HL-60/S4 treated with retinoic acid at 250 ng/mL for 4 days and 3 days (cell line): ENCODE results near the gene STRA6.

Source experiments
- in situ Hi-C: fragments of 300-500 bp; cut with MboI; formaldehyde crosslinking; loops from 2 replicates; pipeline ENCODE4 v1.7.0; 2022; ENCODE audit warnings: low sequenced_read_pairs

The STRA6 gene

DNA sequence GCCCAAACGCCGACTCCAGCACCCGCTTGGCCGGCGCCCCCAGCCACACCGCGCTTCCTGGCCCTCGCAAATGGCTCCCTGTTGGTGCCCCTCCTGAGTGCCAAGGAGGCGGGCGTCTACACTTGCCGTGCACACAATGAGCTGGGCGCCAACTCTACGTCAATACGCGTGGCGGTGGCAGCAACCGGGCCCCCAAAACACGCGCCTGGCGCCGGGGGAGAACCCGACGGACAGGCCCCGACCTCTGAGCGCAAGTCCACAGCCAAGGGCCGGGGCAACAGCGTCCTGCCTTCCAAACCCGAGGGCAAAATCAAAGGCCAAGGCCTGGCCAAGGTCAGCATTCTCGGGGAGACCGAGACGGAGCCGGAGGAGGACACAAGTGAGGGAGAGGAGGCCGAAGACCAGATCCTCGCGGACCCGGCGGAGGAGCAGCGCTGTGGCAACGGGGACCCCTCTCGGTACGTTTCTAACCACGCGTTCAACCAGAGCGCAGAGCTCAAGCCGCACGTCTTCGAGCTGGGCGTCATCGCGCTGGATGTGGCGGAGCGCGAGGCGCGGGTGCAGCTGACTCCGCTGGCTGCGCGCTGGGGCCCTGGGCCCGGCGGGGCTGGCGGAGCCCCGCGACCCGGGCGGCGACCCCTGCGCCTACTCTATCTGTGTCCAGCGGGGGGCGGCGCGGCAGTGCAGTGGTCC is 68.7 kb downstream of the STRA6 start:
- in situ Hi-C loops = no loop called here

DNA sequence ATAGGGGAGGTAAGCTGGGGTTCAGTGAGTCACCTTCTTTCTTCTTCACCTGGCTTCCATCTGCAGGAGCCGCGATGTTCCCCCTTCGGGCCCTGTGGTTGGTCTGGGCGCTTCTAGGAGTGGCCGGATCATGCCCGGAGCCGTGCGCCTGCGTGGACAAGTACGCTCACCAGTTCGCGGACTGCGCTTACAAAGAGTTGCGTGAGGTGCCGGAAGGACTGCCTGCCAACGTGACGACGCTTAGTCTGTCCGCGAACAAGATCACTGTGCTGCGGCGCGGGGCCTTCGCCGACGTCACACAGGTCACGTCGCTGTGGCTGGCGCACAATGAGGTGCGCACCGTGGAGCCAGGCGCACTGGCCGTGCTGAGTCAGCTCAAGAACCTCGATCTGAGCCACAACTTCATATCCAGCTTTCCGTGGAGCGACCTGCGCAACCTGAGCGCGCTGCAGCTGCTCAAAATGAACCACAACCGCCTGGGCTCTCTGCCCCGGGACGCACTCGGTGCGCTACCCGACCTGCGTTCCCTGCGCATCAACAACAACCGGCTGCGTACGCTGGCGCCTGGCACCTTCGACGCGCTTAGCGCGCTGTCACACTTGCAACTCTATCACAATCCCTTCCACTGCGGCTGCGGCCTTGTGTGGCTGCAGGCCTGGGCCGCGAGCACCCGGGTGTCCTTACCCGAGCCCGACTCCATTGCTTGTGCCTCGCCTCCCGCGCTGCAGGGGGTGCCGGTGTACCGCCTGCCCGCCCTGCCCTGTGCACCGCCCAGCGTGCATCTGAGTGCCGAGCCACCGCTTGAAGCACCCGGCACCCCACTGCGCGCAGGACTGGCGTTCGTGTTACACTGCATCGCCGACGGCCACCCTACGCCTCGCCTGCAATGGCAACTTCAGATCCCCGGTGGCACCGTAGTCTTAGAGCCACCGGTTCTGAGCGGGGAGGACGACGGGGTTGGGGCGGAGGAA is 69.6 kb downstream of the STRA6 start:
- in situ Hi-C loops = no loop called here

DNA sequence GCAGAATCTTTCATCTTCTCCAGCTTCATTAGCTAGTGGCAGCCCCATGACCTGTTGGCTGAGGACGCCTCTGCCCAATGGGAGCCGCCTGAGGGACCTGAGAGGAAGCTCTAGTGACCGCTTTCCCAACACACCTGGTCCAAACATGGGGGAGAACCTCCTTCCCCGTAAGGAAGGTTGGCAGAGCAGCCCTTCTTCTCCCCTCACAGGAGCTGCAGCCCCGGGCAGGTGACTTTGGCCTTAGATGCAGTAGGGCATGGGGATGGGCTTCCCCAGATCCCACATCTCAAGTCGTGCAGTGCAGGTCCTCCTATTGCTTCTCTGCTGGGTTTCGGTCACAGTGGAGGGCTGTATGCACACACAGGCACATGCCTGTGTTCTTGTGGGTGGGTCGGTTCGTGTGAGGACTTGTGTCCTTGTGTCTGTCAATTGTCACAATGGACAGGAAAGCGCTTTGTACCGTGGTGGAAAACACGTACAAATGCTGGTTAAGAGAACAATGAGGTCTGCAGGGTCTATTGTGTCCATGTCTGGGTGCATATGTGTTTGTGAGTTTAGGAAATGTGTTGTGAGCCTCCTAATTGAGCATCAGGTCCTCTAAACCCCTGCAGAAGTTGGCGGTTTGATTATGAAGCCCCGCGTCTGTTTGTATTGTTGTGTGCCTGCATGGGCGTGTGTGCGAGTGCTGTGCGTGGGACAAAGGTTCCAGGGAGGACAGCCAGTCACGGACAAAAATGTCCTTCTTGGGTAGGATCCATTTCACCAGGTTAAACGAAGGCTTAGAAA is 70.8 kb downstream of the STRA6 start:
- in situ Hi-C loops = no loop called here

DNA sequence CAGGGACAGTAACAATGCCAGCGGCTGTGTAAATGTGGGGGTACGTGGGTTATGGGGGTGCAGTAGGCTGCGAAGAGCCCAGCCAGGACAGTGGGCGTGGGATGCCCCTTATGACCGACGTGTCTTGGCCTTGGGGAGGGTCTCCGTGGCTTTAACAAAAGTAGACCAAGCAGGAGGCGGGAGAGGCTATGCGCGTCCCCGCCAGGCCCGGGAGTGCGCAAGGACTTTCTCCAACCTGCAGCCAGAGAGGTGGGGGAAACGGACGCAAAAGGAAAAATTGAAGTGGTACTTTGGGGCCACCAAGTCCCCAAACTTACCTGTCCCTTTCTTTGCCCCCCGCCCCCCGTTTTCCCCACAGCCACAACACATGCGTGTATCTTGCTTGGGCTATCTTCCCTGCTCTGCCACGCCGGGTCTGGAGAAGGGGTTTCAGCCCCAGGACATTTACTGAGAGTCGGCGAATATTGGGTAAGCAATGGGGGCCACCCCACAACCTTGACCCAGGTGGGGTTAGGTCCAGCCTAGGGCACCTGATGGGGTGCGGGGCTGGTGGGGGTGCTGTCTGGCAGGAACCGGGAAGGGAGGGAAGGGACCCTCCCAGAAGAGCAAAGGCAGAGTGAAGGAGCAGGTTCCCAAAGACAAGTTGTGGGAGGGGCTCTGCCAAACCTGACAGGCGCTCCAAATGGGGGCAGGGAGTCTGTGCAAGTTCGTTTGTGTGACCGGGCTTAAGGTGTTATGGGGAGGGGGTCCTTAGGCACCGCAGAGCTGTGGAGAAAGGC is 71.5 kb downstream of the STRA6 start:
- in situ Hi-C loops = no loop called here

DNA sequence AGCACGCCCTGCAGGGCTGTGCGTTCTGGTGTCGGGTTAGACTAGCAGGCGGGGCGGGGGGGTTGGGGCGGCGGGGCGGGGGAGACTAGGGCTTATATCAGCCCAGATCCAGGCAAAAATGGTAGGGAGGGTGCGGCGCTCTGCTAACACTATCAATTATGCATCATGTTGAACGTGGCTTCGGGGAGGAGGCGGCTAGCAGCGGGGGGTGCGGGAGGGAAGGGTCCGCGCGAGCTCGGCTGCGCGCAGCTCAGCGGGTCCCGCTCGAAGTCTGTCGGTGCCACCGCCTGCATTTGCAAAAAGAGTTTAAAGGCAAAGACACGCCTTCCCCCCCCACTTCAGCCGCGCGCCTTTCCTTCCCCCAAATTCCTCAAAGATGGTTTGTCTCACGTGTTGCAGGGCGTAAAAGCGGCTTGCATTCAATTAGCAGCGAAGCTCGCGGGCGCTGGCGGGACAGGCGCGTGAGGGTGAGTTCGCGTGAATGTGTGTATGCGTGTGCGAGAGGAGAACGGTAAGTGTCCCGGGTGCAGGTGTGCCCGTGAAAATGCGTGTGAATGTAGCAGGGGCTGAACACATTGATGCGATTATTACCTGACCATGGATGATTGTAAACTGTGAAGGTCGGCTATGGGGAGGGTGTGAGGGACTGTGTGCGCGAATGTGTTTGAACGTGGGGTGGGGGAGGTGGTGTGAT is 72.3 kb downstream of the STRA6 start, which contains the start of gene ISLR2:
TSS of gene ISLR2 (plus strand) at position 432 of the 694 bp plus-strand sequence. CDS start 2,169 bp downstream, outside the sequence.
- in situ Hi-C loops = no loop called here

DNA sequence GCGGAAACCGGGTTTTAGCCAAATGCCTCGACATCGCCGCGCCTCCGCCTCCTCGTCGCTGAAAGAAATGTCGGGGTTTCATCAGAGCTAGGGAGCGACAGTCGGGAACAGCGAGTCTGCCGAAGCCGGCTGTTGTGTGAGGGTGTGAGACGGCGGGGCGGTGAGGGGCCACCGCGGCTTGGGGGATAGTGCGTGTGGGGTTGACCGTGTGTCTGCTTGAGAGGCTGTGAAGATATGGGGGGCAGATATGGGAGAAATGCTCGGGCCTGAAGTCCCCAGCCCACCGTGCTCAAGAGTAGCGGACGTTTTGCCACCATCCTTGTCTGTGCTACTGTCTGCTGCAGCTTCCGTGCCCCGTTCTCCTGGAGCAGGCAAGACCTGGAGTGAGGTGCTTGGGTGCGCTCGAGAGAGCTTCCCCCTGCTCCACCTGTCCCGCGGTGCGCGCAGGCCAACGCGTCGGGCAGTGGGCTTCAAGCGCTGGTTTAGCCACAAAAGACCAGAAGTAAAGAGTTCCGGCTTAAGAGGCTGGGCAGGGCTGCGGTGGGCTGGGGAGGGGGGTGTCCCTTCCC is 72.9 kb downstream of the STRA6 start:
- in situ Hi-C loops = loop anchor here (10.0 kb wide), 1 partner anchor 175 kb away; no protein-coding TSS in a partner anchor
